ENCODE data around the gene OR12D3.

DNA sequence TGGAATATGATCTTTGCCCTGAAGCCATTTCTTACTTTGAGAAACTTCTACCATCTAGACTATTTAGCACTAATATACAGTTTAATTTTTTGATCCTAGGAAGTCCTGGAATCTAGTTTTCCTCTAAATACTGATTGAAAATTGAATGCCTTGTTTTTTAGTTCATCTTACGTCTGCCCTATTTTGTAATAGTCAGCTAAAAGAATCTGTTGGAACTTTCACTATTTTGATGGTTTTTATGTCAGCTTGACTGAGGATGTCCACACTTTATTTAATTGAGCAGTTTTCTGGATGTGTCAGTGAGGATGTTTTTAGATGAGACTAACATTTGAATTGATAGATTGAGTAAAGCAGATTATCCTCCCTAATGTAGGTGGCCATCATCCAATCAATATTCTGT lies 28.7 kb upstream of the OR12D3 start:
- TF ChIP-seq BCL11A (IDR thresholded peaks at IDR 0.05; ENCODE audit: low read depth, low read length) (no peak), POLR2AphosphoS5 (IDR thresholded peaks at IDR 0.05; ENCODE audit: low read length) (no peak), ESRRA (IDR thresholded peaks at IDR 0.05; ENCODE audit: low read length) (no peak)
